HFFc6 (cell line): Measurements from ENCODE around the gene CACNA1H. TPM values are rescaled to one million over a fixed set of nuclear protein-coding genes. Genes with fewer than 3 reads are reported as not detected.
A peak's percentile ranks its signal among the peaks of the same experiment; 100 is the strongest.
"Not testable (repeated sequence)": the region's sequence is repeated elsewhere in the genome, so short reads cannot be mapped to it uniquely, and the experiment has no call there.

Experiments
- DNase-seq: peaks from one replicate; pipeline ENCODE4 v3.0.0-alpha.2; 2018
- H3K27ac Mint-ChIP-seq: 2 replicates; pipeline ENCODE4 v1.8.0; 2020; ENCODE audit warnings: mild to moderate bottlenecking, mixed read lengths
- H3K27me3 Mint-ChIP-seq: 2 replicates; pipeline ENCODE4 v1.8.0; 2021; ENCODE audit warnings: mild to moderate bottlenecking, moderate library complexity, mixed read lengths; ENCODE audit not compliant: insufficient read depth
- H3K36me3 Mint-ChIP-seq: 2 replicates; pipeline ENCODE4 v1.8.0; 2021; ENCODE audit warnings: low read depth, mixed read lengths
- H3K4me1 Mint-ChIP-seq: 2 replicates; pipeline ENCODE4 v1.8.0; 2020; ENCODE audit warnings: low read depth, mixed read lengths
- H3K4me3 Mint-ChIP-seq: 2 replicates; pipeline ENCODE4 v1.8.0; 2020; ENCODE audit warnings: mild to moderate bottlenecking, moderate library complexity, mixed read lengths
- H3K9me3 Mint-ChIP-seq: 2 replicates; pipeline ENCODE4 v1.8.0; 2020; ENCODE audit warnings: mild to moderate bottlenecking, mixed read lengths
- total RNA-seq, 6 experiments: library from RNA; stranded (reverse); fragmentation: NEBNext Ultra II Directional; extraction: Animal tissue kit (Norgen Biotek cat#: 25700); gene quantifications; 2 replicates in 1 of 6; 3 replicates in 5 of 6; pipeline ENCODE4 v1.2.3, GENCODE V29; 2021
- TF ChIP-seq, protein P1 (sequence below): fragments of 200-600 bp; sonication (generic); IDR thresholded peaks from 2 replicates; pipeline ENCODE4 v1.5.0; 2021; ENCODE audit warnings: antibody characterized with exemption, mild to moderate bottlenecking

CACNA1H gene
- total RNA-seq, 6 experiments from 2014 or later: 0.03 to 0.05 TPM; not detected in 4

- Mint-ChIP-seq H3K36me3 (no peaks in the 10 kb centered on the region), H3K9me3 (no peaks in the 10 kb centered on the region), H3K4me3 (no peak overlapping the region), H3K27ac (no peak overlapping the region), H3K4me1 (no peaks in the 10 kb centered on the region), H3K27me3 (peaks cover 2% of the 10 kb centered on the region)
- TF ChIP-seq, protein P1, sequence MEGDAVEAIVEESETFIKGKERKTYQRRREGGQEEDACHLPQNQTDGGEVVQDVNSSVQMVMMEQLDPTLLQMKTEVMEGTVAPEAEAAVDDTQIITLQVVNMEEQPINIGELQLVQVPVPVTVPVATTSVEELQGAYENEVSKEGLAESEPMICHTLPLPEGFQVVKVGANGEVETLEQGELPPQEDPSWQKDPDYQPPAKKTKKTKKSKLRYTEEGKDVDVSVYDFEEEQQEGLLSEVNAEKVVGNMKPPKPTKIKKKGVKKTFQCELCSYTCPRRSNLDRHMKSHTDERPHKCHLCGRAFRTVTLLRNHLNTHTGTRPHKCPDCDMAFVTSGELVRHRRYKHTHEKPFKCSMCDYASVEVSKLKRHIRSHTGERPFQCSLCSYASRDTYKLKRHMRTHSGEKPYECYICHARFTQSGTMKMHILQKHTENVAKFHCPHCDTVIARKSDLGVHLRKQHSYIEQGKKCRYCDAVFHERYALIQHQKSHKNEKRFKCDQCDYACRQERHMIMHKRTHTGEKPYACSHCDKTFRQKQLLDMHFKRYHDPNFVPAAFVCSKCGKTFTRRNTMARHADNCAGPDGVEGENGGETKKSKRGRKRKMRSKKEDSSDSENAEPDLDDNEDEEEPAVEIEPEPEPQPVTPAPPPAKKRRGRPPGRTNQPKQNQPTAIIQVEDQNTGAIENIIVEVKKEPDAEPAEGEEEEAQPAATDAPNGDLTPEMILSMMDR: no peak
- no peak for DNase-seq
Measured at GRCh38 chr16:1182950-1183907, 30.3 kb downstream of the CACNA1H start.

DNA sequence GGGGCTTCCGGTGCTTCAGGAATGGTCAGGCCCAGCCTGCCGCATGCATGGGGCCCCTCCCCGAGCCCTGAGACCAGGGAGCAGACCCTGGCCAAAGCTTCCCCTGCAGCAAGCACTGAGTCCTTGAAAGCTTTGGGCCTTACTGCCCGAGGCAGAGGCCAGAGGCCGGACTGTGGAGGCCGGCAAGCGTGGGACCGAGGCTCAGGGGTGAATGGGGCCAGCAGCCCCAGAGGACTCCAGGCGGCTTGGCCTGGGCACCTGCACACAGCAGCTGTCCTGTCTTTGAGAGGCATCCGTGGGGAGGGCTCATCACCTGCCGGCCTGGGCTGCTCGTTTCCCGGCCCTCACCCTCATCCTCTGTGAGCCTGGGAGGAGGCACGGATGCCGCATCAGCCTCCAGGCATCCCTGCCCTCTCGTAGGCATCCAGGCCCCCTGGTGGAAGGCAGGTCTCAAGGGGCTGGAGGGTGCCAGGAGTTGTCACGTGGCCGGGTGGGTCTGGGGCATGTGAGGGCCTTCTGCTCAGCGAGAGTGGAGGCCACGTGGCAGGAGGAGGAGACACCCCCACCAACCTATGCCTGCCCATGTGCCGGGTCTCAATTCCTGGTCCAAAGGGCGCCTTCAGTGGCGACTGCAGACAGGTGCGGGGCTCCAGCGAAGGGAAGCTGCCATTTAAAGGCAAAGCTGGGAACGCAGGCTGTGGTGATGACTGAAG is 31.4 kb downstream of the CACNA1H start:
- no peaks in the 10 kb centered on the region for H3K9me3 Mint-ChIP-seq

DNA sequence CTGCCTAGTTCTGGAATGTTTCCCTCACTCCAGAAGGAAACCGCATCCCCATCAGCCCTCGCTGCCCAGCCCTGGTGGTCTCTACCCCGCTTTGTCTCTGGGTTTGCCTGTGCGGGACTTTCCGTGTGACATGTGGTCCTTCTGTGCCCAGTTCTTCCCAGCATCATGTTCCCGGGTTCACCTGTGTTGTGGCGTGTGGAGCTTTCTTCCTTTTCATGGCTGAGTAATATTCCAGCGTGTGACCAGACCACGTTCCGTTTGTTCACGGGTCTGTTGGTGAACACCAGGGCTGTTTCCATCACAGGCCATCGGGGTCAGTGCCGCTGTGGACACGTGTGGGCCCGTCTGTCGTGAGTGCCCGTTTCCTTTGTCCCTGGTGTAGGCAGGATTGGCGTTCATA is 32.1 kb downstream of the CACNA1H start:
- Mint-ChIP-seq H3K9me3 (no peaks in the 10 kb centered on the region), H3K27me3 (peaks cover 2% of the 10 kb centered on the region), H3K27ac (no peak overlapping the region), H3K4me3 (no peak overlapping the region), H3K36me3 (no peaks in the 10 kb centered on the region), H3K4me1 (no peaks in the 10 kb centered on the region)
- TF ChIP-seq, protein P1: no peak
- no peak for DNase-seq

More for the DNA sequence above, 31.4 kb downstream of the CACNA1H start:
- no peak overlapping the region for H3K27ac Mint-ChIP-seq
- H3K36me3 Mint-ChIP-seq: no peaks in the 10 kb centered on the region
- no peak overlapping the region for H3K4me3 Mint-ChIP-seq
- TF ChIP-seq, protein P1: no peak
- no peaks in the 10 kb centered on the region for H3K4me1 Mint-ChIP-seq
- peaks cover 2% of the 10 kb centered on the region for H3K27me3 Mint-ChIP-seq
- DNase-seq: no peak

- DNase-seq, H3K27me3 Mint-ChIP-seq, H3K4me3 Mint-ChIP-seq, H3K36me3 Mint-ChIP-seq, H3K9me3 Mint-ChIP-seq, H3K4me1 Mint-ChIP-seq, H3K27ac Mint-ChIP-seq: not testable (repeated sequence)
Measured at GRCh38 chr16:1185460-1186207, 32.7 kb downstream of the CACNA1H start.

DNA sequence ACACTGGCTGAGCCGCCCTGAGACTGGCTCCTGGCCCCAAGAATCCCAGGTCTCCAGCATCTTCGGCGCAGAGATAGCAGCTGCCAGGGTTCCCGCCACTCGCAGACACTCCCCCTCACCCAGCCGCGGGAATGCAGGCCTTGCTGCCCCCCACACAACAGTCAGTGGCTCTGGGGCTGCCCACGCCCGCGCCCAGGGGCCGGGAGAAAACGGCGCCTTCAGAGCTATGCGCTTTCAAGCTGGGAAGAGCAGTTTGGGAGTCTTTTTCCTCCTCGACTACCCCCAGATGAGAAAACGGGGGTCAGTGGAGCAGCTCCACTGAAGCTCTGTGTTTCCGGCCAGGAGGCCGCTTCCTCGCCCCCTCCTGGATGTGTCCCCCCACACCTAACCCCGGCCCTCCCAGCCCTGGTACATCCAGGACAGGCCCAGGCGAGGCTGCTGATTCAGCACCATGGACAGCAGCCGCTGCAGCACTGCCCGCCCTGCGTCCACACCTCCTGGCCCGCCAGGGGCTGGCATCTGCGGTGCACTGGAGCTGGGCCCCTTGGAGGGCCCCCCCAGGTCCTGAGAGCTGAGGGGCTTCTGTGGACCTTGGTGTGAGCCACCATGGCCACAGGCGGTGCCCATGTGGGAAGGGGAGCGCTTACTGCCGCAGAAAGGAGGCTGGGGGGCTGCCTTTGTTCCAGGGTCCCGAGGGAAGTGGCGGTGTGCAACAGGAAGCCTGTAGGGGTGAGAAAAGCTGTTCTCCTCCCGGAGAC is 35.7 kb downstream of the CACNA1H start:
- Mint-ChIP-seq H3K36me3 (no peaks in the 10 kb centered on the region), H3K27me3 (peaks cover 2% of the 10 kb centered on the region), H3K9me3 (no peaks in the 10 kb centered on the region), H3K4me1 (no peaks in the 10 kb centered on the region), H3K4me3 (no peak overlapping the region), H3K27ac (no peak overlapping the region)
- DNase-seq: peak; percentile 16
- TF ChIP-seq, protein P1: no peak
